OCI-LY1 (cell line): ENCODE data around the gene CASZ1.

ENCODE experiments used
- H2AFZ ChIP-seq: fragments of 200-600 bp; sonication (generic), shearing (Covaris generic); 2 replicates; pipeline ENCODE4 v1.6.0; 2014; ENCODE audit warnings: antibody characterized with exemption, mild to moderate bottlenecking, low read length
- H3F3A ChIP-seq: fragments of 200-600 bp; sonication (generic), shearing (Covaris generic); 2 replicates; pipeline ENCODE4 v1.6.0; 2014; ENCODE audit warnings: mild to moderate bottlenecking, antibody characterized with exemption, low read length, moderate library complexity; ENCODE audit not compliant: insufficient read depth
- H3K27ac ChIP-seq: fragments of 200-600 bp; sonication (generic); 2 replicates; pipeline ENCODE4 v1.5.1; 2014; ENCODE audit warnings: low read length, mixed run types, mild to moderate bottlenecking, low read depth; ENCODE audit not compliant: poor library complexity, severe bottlenecking
- H3K27me3 ChIP-seq: fragments of 200-600 bp; sonication (generic); 2 replicates; pipeline ENCODE4 v1.6.0; 2014; ENCODE audit warnings: antibody characterized with exemption, mild to moderate bottlenecking, low read length, moderate library complexity; ENCODE audit not compliant: insufficient read depth
- H3K36me3 ChIP-seq: fragments of 200-600 bp; sonication (generic); 2 replicates; pipeline ENCODE4 v1.6.1; 2014; ENCODE audit warnings: mild to moderate bottlenecking, antibody characterized with exemption, low read length, moderate library complexity, mixed read lengths; ENCODE audit not compliant: insufficient read depth
- H3K4me1 ChIP-seq: fragments of 200-600 bp; sonication (generic); 2 replicates; pipeline ENCODE4 v1.5.1; 2014; ENCODE audit warnings: mild to moderate bottlenecking, low read length, moderate library complexity; ENCODE audit not compliant: insufficient read depth, severe bottlenecking
- H3K4me2 ChIP-seq: fragments of 200-600 bp; sonication (generic), shearing (Covaris generic); 2 replicates; pipeline ENCODE4 v1.6.1; 2014; ENCODE audit warnings: low read length
- H3K4me3 ChIP-seq: fragments of 200-600 bp; sonication (generic); 2 replicates; pipeline ENCODE4 v1.5.1; 2014; ENCODE audit warnings: low read length, low read depth, mild to moderate bottlenecking, mixed read lengths; ENCODE audit not compliant: poor library complexity, severe bottlenecking
- H3K79me2 ChIP-seq: fragments of 200-600 bp; shearing (Covaris generic); 2 replicates; pipeline ENCODE4 v1.6.1; 2016; ENCODE audit warnings: mixed run types, low read length, mixed read lengths; ENCODE audit not compliant: insufficient read depth
- H3K9ac ChIP-seq: fragments of 200-600 bp; sonication (generic), shearing (Covaris generic); 2 replicates; pipeline ENCODE4 v1.6.1; 2014; ENCODE audit warnings: mild to moderate bottlenecking, low read length, mixed read lengths
- H3K9me2 ChIP-seq: fragments of 200-600 bp; sonication (generic), shearing (Covaris generic); 2 replicates; pipeline ENCODE4 v1.6.1; 2014; ENCODE audit warnings: low read depth, mild to moderate bottlenecking, low read length, mixed read lengths
- H3K9me3 ChIP-seq: fragments of 200-600 bp; shearing (Covaris generic); 2 replicates; pipeline ENCODE4 v1.6.1; 2014; ENCODE audit warnings: low read length, mixed read lengths
- H4K20me1 ChIP-seq: fragments of 200-600 bp; sonication (generic), shearing (Covaris generic); 2 replicates; pipeline ENCODE4 v1.6.0; 2016; ENCODE audit warnings: mild to moderate bottlenecking, low read length; ENCODE audit not compliant: insufficient read depth
- CTCF ChIP-seq: fragments of 200-600 bp; sonication (generic), shearing (Covaris generic); IDR thresholded peaks from 2 replicates; pipeline ENCODE4 v1.5.1; 2017; ENCODE audit warnings: mild to moderate bottlenecking, antibody characterized with exemption, low read length, moderate library complexity, mixed read lengths
- EZH2 ChIP-seq: fragments of 200-600 bp; sonication (generic), shearing (Covaris generic); IDR thresholded peaks from 2 replicates; pipeline ENCODE4 v1.8.0; 2017; ENCODE audit warnings: borderline replicate concordance, mixed run types, mild to moderate bottlenecking, antibody characterized with exemption, low read length, moderate library complexity, mixed read lengths

CASZ1 gene

DNA sequence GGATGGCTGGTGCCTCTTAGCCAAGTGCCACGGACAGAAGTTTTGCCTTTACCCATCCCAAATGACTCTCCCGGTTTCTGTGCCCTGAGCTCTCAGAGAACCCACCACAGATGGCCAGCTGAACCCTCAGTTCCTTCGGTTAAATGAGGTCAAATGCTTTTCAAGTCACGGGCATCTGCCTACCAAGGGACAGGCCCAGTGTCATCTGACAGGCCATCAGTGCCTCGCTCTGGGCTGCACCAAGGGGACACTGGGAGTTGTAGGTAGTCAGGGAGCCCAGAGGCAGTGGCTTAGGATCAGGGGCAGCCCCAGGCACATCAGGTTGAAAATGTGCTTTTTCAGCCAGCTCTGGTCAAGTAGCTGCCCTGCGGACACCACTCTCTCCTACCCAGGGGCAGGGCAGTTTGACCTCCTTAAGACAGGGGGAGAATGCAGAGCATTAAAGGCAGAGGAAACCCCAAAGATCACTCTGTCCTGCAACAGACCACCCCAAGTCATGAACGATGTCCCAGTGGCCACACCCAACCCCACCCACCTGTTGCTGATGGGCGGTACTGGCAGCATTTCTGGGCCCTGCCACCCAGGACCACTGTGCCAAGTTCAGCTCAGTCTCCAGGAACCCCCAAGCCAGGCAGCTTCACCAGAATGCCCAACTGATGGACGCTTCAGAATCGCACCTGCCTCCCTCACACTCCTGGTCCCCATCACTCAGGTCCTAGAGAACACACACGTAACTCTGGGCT lies 60.7 kb downstream of the CASZ1 start:
- no peaks in the 10 kb centered on the region for H4K20me1 ChIP-seq
- H3K4me3 ChIP-seq: no peak overlapping the region
- no peak overlapping the region for H3K4me2 ChIP-seq
- no peaks in the 10 kb centered on the region for H3K9me2 ChIP-seq
- no peaks in the 10 kb centered on the region for H3K27me3 ChIP-seq
- no peaks in the 10 kb centered on the region for H3K9me3 ChIP-seq
- TF ChIP-seq EZH2 (no peak), CTCF (no peak)
- H3K9ac ChIP-seq: no peak overlapping the region
- no peaks in the 10 kb centered on the region for H3F3A ChIP-seq
- no peak overlapping the region for H2AFZ ChIP-seq
- H3K4me1 ChIP-seq: no peaks in the 10 kb centered on the region
- no peaks in the 10 kb centered on the region for H3K79me2 ChIP-seq
- no peaks in the 10 kb centered on the region for H3K36me3 ChIP-seq
- H3K27ac ChIP-seq: no peak overlapping the region

DNA sequence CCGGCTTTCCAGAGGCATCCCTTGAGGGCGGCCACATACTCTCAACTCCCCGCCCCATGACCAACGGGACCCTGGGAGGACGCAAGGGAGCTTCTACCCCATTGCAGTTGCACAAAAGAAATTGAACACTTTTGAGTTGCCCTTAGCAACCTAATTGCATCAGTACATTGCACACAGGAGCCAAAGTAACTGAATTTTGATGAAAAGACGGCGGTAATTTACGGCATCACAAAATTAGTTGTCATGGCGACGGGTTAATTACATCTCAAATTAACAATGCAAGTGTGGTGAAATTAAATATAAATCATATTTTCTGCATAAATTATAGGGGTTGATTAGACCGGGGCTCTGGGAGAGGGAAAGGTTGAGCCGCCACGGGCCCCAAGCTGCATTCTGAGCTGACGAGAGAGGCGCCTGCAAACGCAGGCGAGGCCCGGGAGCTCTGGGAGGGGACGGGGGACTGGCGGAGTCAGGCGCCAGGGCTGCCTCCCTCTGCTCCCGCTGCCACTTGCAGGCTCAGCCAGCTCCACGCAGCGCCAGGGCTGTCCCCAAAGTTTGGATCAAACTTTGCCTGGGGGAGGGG lies 61.4 kb downstream of the CASZ1 start:
- H3F3A ChIP-seq: no peaks in the 10 kb centered on the region
- no peaks in the 10 kb centered on the region for H3K27me3 ChIP-seq
- no peak overlapping the region for H3K4me2 ChIP-seq
- H3K4me3 ChIP-seq: no peak overlapping the region
- H2AFZ ChIP-seq: no peak overlapping the region
- no peak overlapping the region for H3K27ac ChIP-seq
- H3K36me3 ChIP-seq: no peaks in the 10 kb centered on the region
- TF ChIP-seq CTCF (no peak), EZH2 (no peak)
- no peaks in the 10 kb centered on the region for H3K79me2 ChIP-seq
- H3K9me2 ChIP-seq: no peaks in the 10 kb centered on the region
- H3K4me1 ChIP-seq: no peaks in the 10 kb centered on the region
- H3K9me3 ChIP-seq: no peaks in the 10 kb centered on the region
- H3K9ac ChIP-seq: no peak overlapping the region
- H4K20me1 ChIP-seq: no peaks in the 10 kb centered on the region

- Histone ChIP-seq H3K9ac (no peak overlapping the region), H3F3A (no peaks in the 10 kb centered on the region), H3K4me2 (no peak overlapping the region), H2AFZ (no peak overlapping the region), H3K27me3 (no peaks in the 10 kb centered on the region), H3K9me2 (no peaks in the 10 kb centered on the region), H3K4me1 (no peaks in the 10 kb centered on the region), H3K36me3 (no peaks in the 10 kb centered on the region), H3K79me2 (no peaks in the 10 kb centered on the region), H3K27ac (no peak overlapping the region), H3K9me3 (no peaks in the 10 kb centered on the region), H4K20me1 (no peaks in the 10 kb centered on the region), H3K4me3 (no peak overlapping the region)
- TF ChIP-seq EZH2 (no peak), CTCF (no peak)
These were observed 62.1 kb downstream of the CASZ1 start for GRCh38 chr1:10734375-10734774.
